GM12865 (cell line): ENCODE data around the gene HAAO.

Experiments
- DNase-seq: peaks from one replicate; pipeline ENCODE4 v3.0.0; 2010; ENCODE audit warnings: low read depth
- H3K4me3 ChIP-seq: 2 replicates; pipeline ENCODE4 v1.5.1; 2011; ENCODE audit warnings: mild to moderate bottlenecking, low read depth, low read length, control low read depth
- TF ChIP-seq, protein P1 (sequence below): IDR thresholded peaks from 2 replicates; pipeline ENCODE4 v1.5.1; 2011; ENCODE audit warnings: low read length, control low read depth, low read depth, inconsistent platforms; ENCODE audit not compliant: insufficient read depth; ENCODE audit errors: missing control alignments

Gene HAAO

DNA sequence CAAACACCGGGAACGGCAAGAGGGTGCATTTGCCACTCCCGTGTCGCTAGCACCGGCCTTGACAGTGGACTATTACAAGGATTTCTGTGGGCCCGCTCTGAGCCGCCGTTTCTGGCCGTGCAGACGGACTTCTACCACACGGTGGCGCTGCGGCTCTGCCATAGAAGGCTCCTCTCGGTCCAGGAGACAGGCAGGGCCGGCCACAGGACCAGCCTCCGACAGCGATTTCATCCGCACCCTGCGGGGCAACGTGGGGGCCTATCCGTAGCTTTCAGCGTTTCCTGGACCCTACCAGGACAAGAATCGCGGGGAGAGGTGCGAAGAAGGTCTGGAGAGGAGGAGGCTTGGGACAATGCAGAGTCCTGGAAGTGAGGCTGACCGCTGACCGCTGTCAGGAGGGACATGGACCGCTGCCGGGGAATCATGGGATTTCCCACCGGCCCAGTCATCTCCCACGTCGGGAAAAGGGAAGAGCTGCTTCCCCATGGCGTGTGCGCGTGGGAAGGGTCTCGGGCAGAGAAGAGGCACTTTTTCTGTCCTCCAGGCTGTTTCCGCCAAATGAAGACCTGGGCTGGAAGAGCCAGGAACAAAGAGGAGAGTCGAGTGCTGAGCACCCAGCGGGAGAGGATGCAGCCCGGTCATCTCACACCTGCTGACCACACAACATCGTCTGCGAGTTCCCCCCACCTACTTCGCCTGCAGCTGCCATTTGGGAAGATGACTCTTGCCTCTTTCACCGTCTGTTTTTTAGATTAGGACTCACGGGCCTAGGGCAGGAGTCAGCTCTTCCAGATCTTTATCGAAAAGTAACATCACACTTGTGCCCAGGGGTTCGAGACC is 35.5 kb upstream of the HAAO start:
- no peak overlapping the region for H3K4me3 ChIP-seq
- peak; percentile 87 for DNase-seq
- TF ChIP-seq, protein P1, sequence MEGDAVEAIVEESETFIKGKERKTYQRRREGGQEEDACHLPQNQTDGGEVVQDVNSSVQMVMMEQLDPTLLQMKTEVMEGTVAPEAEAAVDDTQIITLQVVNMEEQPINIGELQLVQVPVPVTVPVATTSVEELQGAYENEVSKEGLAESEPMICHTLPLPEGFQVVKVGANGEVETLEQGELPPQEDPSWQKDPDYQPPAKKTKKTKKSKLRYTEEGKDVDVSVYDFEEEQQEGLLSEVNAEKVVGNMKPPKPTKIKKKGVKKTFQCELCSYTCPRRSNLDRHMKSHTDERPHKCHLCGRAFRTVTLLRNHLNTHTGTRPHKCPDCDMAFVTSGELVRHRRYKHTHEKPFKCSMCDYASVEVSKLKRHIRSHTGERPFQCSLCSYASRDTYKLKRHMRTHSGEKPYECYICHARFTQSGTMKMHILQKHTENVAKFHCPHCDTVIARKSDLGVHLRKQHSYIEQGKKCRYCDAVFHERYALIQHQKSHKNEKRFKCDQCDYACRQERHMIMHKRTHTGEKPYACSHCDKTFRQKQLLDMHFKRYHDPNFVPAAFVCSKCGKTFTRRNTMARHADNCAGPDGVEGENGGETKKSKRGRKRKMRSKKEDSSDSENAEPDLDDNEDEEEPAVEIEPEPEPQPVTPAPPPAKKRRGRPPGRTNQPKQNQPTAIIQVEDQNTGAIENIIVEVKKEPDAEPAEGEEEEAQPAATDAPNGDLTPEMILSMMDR: peak; percentile 94

DNA sequence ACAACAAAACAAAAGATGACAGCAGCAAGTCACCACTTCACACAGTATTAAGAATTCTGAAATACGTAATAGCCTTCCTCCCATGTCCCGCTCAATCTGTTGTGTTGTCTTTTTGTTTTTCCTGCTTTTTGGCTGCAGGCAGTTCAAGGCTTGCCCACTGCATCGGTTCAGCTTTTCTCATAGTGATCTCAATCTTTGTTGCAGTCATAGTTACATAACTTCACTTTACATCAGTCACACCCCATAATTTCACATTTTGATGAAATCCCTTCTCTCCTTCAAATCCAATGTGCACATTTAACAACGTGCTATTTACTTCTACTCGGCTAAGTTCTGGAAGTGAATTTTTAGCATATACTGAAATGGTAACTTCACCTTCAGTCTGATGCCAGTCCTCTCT is 33.8 kb upstream of the HAAO start:
- TF ChIP-seq, protein P1: no peak
- no peak for DNase-seq

DNA sequence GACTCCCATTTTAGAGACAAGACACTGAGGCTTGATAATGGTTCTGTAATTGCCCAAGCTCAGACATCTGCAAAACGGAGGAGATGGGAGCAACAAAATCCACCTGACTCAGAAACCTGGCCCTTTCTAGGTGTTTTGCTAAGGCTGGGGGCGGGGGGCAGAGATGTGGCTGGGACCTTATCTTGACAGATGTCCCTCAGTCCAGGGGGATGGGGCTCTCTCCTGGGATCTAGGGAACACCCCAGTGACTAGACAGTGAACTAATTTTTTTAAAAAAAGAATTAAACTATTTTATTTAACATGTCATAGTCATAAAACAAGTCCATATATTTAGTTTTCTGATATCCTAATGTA is 32.0 kb upstream of the HAAO start:
- TF ChIP-seq, protein P1: no peak
- no peak overlapping the region for H3K4me3 ChIP-seq
- no peak for DNase-seq

More for the DNA sequence above, 33.8 kb upstream of the HAAO start:
- H3K4me3 ChIP-seq: no peak overlapping the region

DNA sequence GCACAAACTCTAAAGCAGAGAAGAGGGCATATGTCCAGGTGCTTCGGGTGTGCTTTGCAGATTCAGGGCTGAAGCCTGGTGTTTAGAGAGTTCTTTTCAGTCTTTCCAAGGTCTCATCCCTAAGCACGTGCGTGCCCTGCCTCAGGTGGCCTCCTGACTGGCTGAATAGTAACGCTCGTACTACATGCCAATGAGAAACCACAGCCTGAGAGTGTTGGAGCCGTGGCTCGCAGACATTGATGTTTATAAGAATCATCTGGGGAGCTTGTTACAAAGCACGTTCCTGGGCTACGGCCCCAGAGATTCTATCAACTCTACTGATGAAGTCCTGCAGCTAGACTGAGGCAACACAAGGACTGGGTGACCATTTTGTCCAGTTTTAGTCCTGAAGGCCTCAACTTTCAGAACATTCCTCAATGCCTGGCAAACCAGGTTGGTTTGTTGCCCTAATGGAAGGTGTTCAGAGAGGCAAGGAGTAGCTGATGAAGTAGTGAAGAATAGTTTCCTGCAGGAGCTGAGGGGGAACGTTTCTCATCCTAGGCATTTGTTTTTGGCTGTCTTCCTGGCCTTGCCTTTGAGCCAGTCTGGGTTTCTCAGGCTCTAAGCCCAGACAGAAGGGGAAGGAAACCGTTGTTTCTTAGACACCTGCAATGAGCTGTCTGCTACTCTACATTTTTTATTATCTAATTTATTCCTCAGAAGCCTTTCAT is 31.5 kb upstream of the HAAO start:
- DNase-seq: no peak
- H3K4me3 ChIP-seq: no peak overlapping the region
- TF ChIP-seq, protein P1: no peak

DNA sequence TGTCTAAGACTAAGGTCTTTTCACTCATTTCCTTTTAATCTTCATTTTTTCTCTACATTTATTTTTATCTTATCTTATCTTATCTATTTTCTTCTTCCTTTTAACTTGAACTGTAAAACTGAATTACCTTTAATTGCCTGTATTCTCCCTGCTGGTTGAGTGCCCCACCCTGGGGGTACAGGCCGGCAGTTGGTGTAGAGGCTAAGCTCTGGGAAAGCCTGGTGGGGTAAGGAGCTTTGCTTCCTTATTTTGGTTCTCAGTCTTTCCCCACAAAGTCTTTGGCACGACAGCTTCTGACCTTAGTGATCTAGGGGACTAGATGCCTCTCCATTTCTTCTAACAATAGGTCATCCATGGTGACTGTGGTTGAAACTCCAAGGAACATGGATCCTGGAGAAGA is 26.8 kb upstream of the HAAO start:
- TF ChIP-seq, protein P1: no peak
- H3K4me3 ChIP-seq: no peak overlapping the region

DNA sequence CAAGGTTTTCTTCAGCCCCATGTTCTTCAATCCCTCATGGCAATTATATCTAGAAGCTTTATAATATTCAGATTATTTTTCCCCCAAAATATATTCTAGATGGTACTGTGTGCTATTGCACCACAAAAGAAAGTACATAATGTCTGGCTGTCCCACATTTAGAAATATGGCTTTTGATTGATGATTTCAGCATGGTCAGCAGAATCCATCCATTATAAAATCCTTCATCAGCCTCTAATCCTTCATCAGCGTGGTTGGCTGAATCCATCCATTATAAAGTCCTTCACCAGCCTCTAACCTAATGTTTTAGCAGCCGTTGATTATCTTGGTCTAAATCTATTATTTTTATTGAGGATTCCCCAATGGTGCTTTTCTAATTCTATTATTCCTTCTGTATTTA is 23.3 kb upstream of the HAAO start:
- H3K4me3 ChIP-seq: no peak overlapping the region
- TF ChIP-seq, protein P1: no peak
- no peak for DNase-seq

More for the DNA sequence above, 26.8 kb upstream of the HAAO start:
- no peak for DNase-seq

DNA sequence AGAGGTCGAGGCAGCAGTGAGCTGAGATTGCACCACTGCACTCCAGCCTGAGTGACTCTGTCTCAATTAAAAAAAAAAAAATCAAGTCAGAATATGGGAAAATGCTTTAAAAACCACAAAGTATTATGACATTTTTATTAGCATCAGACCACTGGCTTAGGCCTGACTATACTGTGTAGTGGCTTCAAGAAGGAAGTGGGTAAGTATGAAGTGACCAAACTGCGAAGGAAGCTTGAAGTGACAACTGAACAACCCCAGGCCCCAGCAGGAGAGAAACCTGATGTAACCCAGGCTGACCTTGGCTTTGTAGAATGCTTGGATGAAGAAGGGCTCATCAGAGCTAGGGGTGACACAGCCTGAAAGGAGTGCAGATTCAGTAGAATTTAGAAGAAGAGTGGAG is 21.4 kb upstream of the HAAO start:
- no peak for DNase-seq
- H3K4me3 ChIP-seq: no peak overlapping the region
- TF ChIP-seq, protein P1: no peak
